ENCODE data around the gene GATAD1. TPM values are rescaled to one million over a fixed set of nuclear protein-coding genes. Genes with fewer than 3 reads are reported as not detected.
A peak's percentile ranks its signal among the peaks of the same experiment; 100 is the strongest.

GATAD1 gene
- total RNA-seq, 3 donors from 2014 or later = 30.1 to 40.5 (median 37.9) TPM

DNA sequence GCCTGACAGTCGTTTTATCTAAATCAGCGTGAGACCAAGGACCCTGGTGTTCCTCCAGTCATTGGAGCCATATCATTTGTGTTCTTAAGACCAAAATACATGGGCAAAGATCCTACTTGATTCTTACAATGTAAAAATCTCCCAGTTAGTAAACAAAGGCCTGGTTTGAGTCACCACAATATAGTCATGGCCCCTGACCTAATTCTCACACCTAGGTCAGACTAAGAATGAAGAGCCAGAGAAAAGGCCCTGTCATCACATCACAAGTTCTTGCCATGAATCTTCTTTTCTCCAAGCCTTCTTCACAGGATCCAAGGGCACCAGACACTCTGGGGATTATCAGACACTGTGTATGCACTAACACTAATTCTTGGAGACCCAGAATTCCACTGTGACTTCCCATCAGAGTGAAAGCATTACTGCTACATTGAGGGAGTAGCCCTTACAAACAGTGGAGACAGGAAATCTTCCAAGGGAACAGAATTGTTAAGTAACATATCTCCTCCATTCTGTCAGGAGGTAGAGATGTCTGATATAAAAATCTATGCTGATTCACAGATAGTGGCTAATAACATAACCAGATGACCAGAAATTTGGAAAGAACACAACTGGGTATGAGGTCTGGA, 38.1 kb downstream of the GATAD1 start:
- H3K9me3 ChIP-seq = no peaks in the 10 kb centered on the region
- intact Hi-C loops (cut with DNase I, micrococcal nuclease) = no loop called here
- ATAC-seq = peak; percentile 40

DNA sequence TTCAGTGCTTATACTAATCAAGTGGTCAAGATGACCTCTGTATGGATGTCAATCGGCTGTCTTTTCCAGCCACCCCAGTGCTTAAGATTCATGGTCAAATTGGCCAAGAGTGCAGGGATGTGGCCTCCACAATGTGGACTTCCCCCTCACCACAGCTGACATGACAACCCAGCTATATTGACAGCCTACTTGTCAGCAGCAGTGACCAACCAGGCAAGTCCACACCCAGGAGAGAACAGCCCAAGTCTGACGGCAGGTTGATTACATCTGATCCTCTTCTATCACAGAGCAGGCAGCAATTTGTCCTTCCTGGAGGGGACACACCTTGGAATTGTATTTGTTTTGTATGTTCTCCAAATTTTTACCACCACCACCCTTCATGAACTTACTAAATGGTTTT, 38.7 kb downstream of the GATAD1 start:
- H3K36me3 ChIP-seq (ENCODE audit: low read depth) = no peaks in the 10 kb centered on the region
- ATAC-seq = peak; percentile 99
- H3K9me3 ChIP-seq = no peaks in the 10 kb centered on the region
- no peak overlapping the region for H3K4me3 ChIP-seq
- TF ChIP-seq, protein P1, sequence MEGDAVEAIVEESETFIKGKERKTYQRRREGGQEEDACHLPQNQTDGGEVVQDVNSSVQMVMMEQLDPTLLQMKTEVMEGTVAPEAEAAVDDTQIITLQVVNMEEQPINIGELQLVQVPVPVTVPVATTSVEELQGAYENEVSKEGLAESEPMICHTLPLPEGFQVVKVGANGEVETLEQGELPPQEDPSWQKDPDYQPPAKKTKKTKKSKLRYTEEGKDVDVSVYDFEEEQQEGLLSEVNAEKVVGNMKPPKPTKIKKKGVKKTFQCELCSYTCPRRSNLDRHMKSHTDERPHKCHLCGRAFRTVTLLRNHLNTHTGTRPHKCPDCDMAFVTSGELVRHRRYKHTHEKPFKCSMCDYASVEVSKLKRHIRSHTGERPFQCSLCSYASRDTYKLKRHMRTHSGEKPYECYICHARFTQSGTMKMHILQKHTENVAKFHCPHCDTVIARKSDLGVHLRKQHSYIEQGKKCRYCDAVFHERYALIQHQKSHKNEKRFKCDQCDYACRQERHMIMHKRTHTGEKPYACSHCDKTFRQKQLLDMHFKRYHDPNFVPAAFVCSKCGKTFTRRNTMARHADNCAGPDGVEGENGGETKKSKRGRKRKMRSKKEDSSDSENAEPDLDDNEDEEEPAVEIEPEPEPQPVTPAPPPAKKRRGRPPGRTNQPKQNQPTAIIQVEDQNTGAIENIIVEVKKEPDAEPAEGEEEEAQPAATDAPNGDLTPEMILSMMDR (IDR thresholded peaks at IDR 0.05) = no peak
- H3K4me1 ChIP-seq (ENCODE audit: low read depth) = peaks cover 10% of the 10 kb centered on the region
- intact Hi-C loops (cut with DNase I, micrococcal nuclease) = no loop called here
- peak in 2 of 3 donors; percentile 57 to 78 for DNase-seq

More for the DNA sequence above, 38.1 kb downstream of the GATAD1 start:
- Histone ChIP-seq H3K4me3 (no peak overlapping the region), H3K36me3 (ENCODE audit: low read depth) (no peaks in the 10 kb centered on the region), H3K4me1 (ENCODE audit: low read depth) (peaks cover 10% of the 10 kb centered on the region)
- DNase-seq = no peak
- TF ChIP-seq, protein P1 (IDR thresholded peaks at IDR 0.05) = no peak

DNA sequence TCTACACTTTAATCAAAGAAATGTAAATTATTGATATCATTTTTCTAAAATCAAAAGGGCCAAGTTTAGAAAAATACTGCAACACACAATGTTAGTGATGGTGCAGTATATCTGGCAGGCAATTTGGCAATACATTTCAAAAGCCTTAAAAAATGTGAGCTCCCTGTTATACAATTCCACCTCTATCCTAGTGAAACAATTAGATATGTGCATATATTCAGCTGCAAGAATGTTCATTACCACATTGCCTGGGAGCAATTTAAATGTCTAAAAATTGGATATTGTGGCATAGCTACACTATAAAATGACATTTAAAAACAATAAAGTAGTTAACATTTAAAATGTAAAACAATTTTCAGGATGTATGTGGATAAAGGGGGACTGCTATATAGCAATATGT, 40.5 kb downstream of the GATAD1 start:
- ATAC-seq = no peak
- DNase-seq = no peak
- TF ChIP-seq, protein P1 (IDR thresholded peaks at IDR 0.05) = no peak
- Histone ChIP-seq H3K36me3 (ENCODE audit: low read depth) (no peaks in the 10 kb centered on the region), H3K4me1 (ENCODE audit: low read depth) (peaks cover 10% of the 10 kb centered on the region), H3K9me3 (no peaks in the 10 kb centered on the region), H3K4me3 (no peak overlapping the region)
- intact Hi-C loops (cut with DNase I, micrococcal nuclease) = no loop called here

DNA sequence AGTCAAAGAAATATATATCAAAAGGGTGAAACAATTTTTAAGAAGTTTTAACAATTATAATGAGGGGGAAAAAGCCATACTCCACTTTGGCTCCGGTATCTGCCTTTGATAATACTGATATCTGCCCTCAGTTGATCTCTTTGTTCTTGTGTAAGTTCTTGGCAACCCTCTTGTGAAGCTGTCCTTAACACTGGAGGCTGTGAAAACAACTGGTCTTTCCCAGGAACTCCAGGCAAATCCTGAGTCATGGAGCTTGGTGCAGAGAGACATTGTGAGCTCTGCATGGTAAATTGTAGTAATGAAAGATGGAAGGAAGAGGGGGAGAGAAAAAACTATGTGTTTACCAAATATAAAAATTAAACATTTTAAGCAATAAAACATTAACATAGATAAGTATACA, 42.4 kb downstream of the GATAD1 start:
- ATAC-seq (no peak), DNase-seq (no peak)
- intact Hi-C loops (cut with DNase I, micrococcal nuclease) = no loop called here
- Histone ChIP-seq H3K36me3 (ENCODE audit: low read depth) (no peaks in the 10 kb centered on the region), H3K4me1 (ENCODE audit: low read depth) (peaks cover 10% of the 10 kb centered on the region), H3K4me3 (no peak overlapping the region), H3K9me3 (no peaks in the 10 kb centered on the region)
- TF ChIP-seq, protein P1 (IDR thresholded peaks at IDR 0.05) = no peak

DNA sequence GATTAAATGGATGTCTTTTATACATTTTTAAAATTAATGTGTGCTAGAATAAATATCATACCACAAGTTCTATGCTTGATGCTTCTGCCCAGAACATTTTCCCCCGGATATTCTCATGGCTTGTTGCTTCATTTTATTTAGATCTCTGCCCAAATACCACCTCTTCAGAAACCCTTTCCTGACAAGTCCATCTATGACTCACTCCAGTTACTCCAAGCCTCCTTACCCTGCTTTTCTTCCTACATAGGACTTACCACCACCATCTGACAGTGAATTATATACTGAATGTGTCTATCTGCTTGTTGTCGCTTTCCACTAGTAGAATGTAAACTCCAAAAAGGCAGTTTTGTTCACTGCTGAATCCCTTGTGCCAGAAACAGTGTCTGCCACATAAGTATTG, 49.6 kb downstream of the GATAD1 start:
- no peak for DNase-seq
- TF ChIP-seq, protein P1 (IDR thresholded peaks at IDR 0.05) = no peak
- no peaks in the 10 kb centered on the region for H3K36me3 ChIP-seq (ENCODE audit: low read depth)
- H3K9me3 ChIP-seq = no peaks in the 10 kb centered on the region
- intact Hi-C loops (cut with DNase I, micrococcal nuclease) = no loop called here
- H3K4me3 ChIP-seq = no peak overlapping the region
- no peaks in the 10 kb centered on the region for H3K4me1 ChIP-seq (ENCODE audit: low read depth)
- no peak for ATAC-seq

DNA sequence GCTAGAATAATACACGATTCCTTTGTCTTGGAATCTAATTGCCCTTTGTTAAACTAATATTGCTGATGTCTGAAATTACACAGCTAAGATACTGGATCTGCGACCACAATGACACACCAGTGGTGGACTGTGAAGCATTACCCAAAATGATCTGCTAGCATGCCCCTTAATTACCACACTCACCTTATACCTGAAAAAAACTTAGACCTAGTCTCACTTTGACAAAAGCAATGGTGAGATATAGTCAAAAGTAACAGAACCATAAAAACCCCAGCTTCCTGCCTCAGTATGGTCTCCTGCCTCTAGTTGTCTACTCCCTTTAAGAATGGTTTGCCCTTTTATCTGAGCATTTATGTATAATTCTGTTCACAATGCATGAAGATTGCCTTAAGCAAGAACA, 51.3 kb downstream of the GATAD1 start:
- H3K9me3 ChIP-seq = no peaks in the 10 kb centered on the region
- ATAC-seq (no peak), DNase-seq (no peak)
- H3K4me1 ChIP-seq (ENCODE audit: low read depth) = no peaks in the 10 kb centered on the region
- intact Hi-C loops (cut with DNase I, micrococcal nuclease) = no loop called here
- H3K4me3 ChIP-seq = no peak overlapping the region
- TF ChIP-seq, protein P1 (IDR thresholded peaks at IDR 0.05) = no peak
- no peaks in the 10 kb centered on the region for H3K36me3 ChIP-seq (ENCODE audit: low read depth)
